ENCODE results near the gene ATF4. TPM values are rescaled to one million over a fixed set of nuclear protein-coding genes. Genes with fewer than 3 reads are reported as not detected.

ATF4 gene
- total RNA-seq, 1 experiment from 2014 or later = 177 TPM

DNA sequence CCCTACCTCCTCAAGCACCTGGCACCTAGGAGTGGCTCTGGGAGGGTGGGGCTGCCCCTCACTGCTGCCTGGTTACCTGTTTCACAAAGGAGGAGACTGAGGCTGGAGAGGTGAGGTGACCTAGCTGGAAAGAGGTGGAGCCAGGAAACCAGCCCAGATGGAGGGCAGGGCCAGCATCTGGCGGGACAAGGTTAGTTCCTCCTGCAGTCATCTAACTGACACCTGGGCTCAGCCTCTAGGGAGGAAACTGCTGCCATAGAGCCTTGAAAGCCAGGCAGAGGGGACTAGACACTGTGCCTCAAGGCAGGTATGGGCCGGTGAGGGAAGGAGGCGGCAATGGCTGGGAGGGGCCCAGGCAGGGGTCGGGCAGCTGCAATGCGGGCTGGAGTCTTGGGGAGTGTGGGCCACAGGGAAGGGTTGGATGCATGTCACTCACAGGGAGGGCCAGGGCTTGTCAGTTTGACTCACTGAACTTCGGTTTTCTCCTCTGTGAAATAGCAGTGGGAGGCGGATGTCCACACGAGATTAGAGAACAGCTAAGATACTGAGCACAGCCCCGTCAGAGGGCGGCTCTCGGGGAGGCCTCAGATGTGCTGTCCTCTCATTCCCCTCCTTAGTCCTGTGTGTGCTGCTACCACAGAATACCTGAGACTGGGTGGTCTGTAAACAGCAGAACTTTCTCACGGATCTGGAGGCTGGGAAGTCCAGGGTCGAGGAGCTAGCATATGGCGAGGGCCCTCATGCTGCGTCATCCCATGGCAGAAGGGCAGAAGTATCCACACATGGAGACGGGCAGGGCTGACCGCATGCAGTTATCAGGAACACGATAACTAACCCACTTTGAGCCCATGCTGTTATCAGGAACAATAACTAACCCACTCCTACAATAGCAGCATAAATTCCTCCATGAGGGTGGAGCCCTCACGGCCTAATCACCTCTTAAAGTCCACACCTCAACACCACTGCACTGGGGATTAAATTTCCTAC lies 47.5 kb upstream of the ATF4 start:
- no peak for DNase-seq (ENCODE audit: low read depth, low spot score)
- H3K27me3 ChIP-seq (ENCODE audit: control insufficient read depth, insufficient read depth, low read length) = no peaks in the 10 kb centered on the region
- POLR2A ChIA-PET = no interaction called here
- TF ChIP-seq POLR2AphosphoS5 (IDR thresholded peaks at IDR 0.05; ENCODE audit: low read depth, low read length) = no peak
- TF ChIP-seq CTCF (IDR thresholded peaks at IDR 0.05) = no peak
- no peak for TF ChIP-seq TCF7L2 (IDR thresholded peaks at IDR 0.05; ENCODE audit: low read depth, low read length)
- no peak for TF ChIP-seq REST (IDR thresholded peaks at IDR 0.05; ENCODE audit: insufficient read depth in 1 of 2, low read depth in 2 of 2, low read length in 1 of 2)
- TF ChIP-seq SIN3A (IDR thresholded peaks at IDR 0.05; ENCODE audit: borderline replicate concordance, insufficient read depth, low read depth, low read length) = no peak
- ATAC-seq = no peak
- CTCF ChIA-PET = no interaction called here
- no peaks in the 10 kb centered on the region for H3K36me3 ChIP-seq (ENCODE audit: control insufficient read depth, insufficient read depth, low read length)
- intact Hi-C loops (cut with micrococcal nuclease; ENCODE audit: unreplicated experiment) = no loop called here
- in situ Hi-C loops (cut with HindIII; ENCODE audit: low pct_unique_long_range_greater_than_20kb, low sequenced_read_pairs) = no loop called here
- H3K4me3 ChIP-seq (ENCODE audit: low read depth in 2 of 2, low read length in 2 of 2) = no peak overlapping the region
- H3K9me3 ChIP-seq (ENCODE audit: control insufficient read depth, insufficient read depth, low read depth, low read length) = no peaks in the 10 kb centered on the region
- H3K4me1 ChIP-seq (ENCODE audit: control insufficient read depth, insufficient read depth, low read length) = peaks cover 8% of the 10 kb centered on the region; the same call in 1 of the 2 replicates
- BruUV-seq (replicated peaks) = no TSS peak
- H3K27ac ChIP-seq (ENCODE audit: low read length) = no peak overlapping the region

DNA sequence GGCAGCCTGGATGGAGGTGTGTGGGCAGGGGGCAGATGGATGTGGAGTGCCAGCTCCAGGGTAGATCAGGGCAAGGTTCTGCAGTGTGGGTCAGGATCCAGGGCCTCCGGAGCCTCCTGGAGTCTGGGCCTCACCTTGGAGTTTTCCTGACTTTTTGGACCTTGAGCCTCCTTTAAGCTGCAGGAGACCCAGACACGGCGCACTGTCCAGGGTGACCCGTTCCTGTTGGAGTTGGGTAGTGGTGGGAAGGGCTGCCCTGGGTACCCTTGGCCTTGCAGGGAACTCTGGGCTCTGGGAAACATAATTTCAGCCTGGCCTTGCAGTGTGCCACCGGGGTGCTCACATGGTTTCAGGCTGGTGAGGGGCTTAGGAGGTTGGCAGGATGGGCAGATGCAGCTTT lies 46.5 kb upstream of the ATF4 start:
- H3K36me3 ChIP-seq (ENCODE audit: control insufficient read depth, insufficient read depth, low read length) = no peaks in the 10 kb centered on the region
- intact Hi-C loops (cut with micrococcal nuclease; ENCODE audit: unreplicated experiment) (no loop called here), in situ Hi-C loops (cut with HindIII; ENCODE audit: low pct_unique_long_range_greater_than_20kb, low sequenced_read_pairs) (no loop called here)
- CTCF ChIA-PET = no interaction called here
- ATAC-seq (no peak), DNase-seq (ENCODE audit: low read depth, low spot score) (no peak)
- no TSS peak for BruUV-seq (replicated peaks)
- H3K27me3 ChIP-seq (ENCODE audit: control insufficient read depth, insufficient read depth, low read length) = no peaks in the 10 kb centered on the region
- peaks cover 8% of the 10 kb centered on the region; the same call in 1 of the 2 replicates for H3K4me1 ChIP-seq (ENCODE audit: control insufficient read depth, insufficient read depth, low read length)
- no peak overlapping the region for H3K4me3 ChIP-seq (ENCODE audit: low read depth in 2 of 2, low read length in 2 of 2)
- TF ChIP-seq REST (IDR thresholded peaks at IDR 0.05; ENCODE audit: insufficient read depth in 1 of 2, low read depth in 2 of 2, low read length in 1 of 2) (no peak), TCF7L2 (IDR thresholded peaks at IDR 0.05; ENCODE audit: low read depth, low read length) (no peak), SIN3A (IDR thresholded peaks at IDR 0.05; ENCODE audit: borderline replicate concordance, insufficient read depth, low read depth, low read length) (no peak), POLR2AphosphoS5 (IDR thresholded peaks at IDR 0.05; ENCODE audit: low read depth, low read length) (no peak), CTCF (IDR thresholded peaks at IDR 0.05) (no peak)
- H3K27ac ChIP-seq (ENCODE audit: low read length) = no peak overlapping the region
- POLR2A ChIA-PET = no interaction called here
- H3K9me3 ChIP-seq (ENCODE audit: control insufficient read depth, insufficient read depth, low read depth, low read length) = no peaks in the 10 kb centered on the region

All from Panc1 (cell line).